LHCN-M2 (cell line): ENCODE measurements around the gene PLA2G7. TPM values are rescaled to one million over a fixed set of nuclear protein-coding genes. Genes with fewer than 3 reads are reported as not detected.
"Not testable (repeated sequence)": the region's sequence is repeated elsewhere in the genome, so short reads cannot be mapped to it uniquely, and the experiment has no call there.

ENCODE experiments used
- DNase-seq: peaks from one replicate; pipeline ENCODE4 v3.0.0-alpha.2; 2012; ENCODE audit warnings: low read depth
- polyA plus RNA-seq: library from polyadenylated mRNA; unstranded; fragments of >200 nt; gene quantifications from one replicate; pipeline ENCODE4 v1.2.1, GENCODE V29; 2012; ENCODE audit warnings: missing spikeins
- total RNA-seq: library from RNA; depleted of rRNA; stranded (reverse); fragments of >200 nt; gene quantifications from 2 replicates; pipeline ENCODE4 v1.2.3, GENCODE V29; 2014; rRNA removed

PLA2G7 gene
- total RNA-seq: not detected in 2 replicates
- polyA plus RNA-seq: not detected

- DNase-seq: no peak
Measured at GRCh38 chr6:46734867-46735719, at the start of gene PLA2G7. TSS of gene PLA2G7 (minus strand) at chr6:46735375. CDS start at chr6:46722891, 12,484 bp downstream.

- DNase-seq: no peak
Measured at GRCh38 chr6:46784535-46784934, 49.4 kb upstream of the PLA2G7 start.

- DNase-seq: peak; percentile 51
Measured at GRCh38 chr6:46781478-46782378, 46.6 kb upstream of the PLA2G7 start.

GRCh38 chr6:46777476-46778346, 42.5 kb upstream of the PLA2G7 start:
- no peak for DNase-seq

- DNase-seq: no peak
Measured at GRCh38 chr6:46776070-46776712, 41.0 kb upstream of the PLA2G7 start.

- DNase-seq: not testable (repeated sequence)
Measured at GRCh38 chr6:46774736-46775135, 39.6 kb upstream of the PLA2G7 start.

- DNase-seq: no peak
Measured at GRCh38 chr6:46773201-46773855, 38.2 kb upstream of the PLA2G7 start.

- no peak for DNase-seq
Measured at GRCh38 chr6:46772762-46773161, 37.6 kb upstream of the PLA2G7 start.

- no peak for DNase-seq
Measured at GRCh38 chr6:46772016-46772415, 36.8 kb upstream of the PLA2G7 start.

GRCh38 chr6:46764961-46765360, 29.8 kb upstream of the PLA2G7 start:
- no peak for DNase-seq

- DNase-seq: not testable (repeated sequence)
Measured at GRCh38 chr6:46764280-46764679, 29.1 kb upstream of the PLA2G7 start.

GRCh38 chr6:46763466-46763865, 28.3 kb upstream of the PLA2G7 start:
- no peak for DNase-seq

GRCh38 chr6:46760925-46761324, 25.8 kb upstream of the PLA2G7 start:
- DNase-seq: no peak

- DNase-seq: no peak
Measured at GRCh38 chr6:46758960-46759753, 24.0 kb upstream of the PLA2G7 start.

GRCh38 chr6:46757214-46757596, 22.0 kb upstream of the PLA2G7 start:
- DNase-seq: peak; percentile 49

GRCh38 chr6:46756469-46757213, 21.5 kb upstream of the PLA2G7 start:
- peak; percentile 57 for DNase-seq

- no peak for DNase-seq
Measured at GRCh38 chr6:46755865-46756264, 20.7 kb upstream of the PLA2G7 start.

GRCh38 chr6:46751658-46752057, 16.5 kb upstream of the PLA2G7 start:
- no peak for DNase-seq

- no peak for DNase-seq
Measured at GRCh38 chr6:46749731-46750130, 14.6 kb upstream of the PLA2G7 start.
